ENCODE results near the gene ZNF839. TPM values are rescaled to one million over a fixed set of nuclear protein-coding genes. Genes with fewer than 3 reads are reported as not detected.

The ZNF839 gene
- total RNA-seq, 1 experiment from 2014 or later = 15.0 TPM

DNA sequence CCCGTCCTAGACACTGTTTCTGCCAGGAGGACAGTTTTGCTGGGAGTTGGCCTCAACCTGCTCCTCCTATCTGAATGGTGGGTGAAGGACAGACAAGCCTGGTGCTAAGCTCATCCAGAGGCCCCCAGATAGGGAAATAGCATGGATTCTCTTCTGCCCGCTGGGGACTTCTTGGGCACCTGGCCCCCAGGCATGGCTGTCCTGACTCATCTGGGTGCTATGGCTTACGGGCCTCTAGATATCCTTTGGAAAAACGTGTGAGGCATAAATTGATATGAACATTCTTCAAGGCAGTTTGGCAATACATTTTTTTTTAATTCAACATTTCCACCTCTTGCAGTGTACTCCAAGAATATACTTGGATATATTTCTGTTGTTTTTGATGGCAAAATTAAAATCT is 51.8 kb downstream of the ZNF839 start:
- no peak for DNase-seq (ENCODE audit: extremely low read depth, low read depth)

DNA sequence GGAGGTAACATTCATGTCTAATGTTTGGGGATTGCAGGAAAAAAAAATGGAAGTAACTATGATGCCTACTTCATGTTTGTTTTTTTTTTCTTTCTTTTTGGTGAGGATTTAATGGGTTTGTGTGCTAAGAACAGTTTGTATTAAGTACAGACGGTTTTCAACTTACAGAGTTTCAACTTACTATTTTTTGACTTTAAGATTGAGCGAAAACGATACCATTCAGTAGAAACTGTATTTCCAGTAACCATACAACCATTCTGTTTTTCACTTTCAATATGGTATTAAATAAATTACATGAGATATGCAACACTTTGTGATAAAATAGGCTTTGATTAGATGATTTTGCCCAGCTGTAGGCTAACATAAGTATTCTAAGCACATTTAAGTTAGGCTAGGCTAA is 53.6 kb downstream of the ZNF839 start:
- no peak for DNase-seq (ENCODE audit: extremely low read depth, low read depth)

DNA sequence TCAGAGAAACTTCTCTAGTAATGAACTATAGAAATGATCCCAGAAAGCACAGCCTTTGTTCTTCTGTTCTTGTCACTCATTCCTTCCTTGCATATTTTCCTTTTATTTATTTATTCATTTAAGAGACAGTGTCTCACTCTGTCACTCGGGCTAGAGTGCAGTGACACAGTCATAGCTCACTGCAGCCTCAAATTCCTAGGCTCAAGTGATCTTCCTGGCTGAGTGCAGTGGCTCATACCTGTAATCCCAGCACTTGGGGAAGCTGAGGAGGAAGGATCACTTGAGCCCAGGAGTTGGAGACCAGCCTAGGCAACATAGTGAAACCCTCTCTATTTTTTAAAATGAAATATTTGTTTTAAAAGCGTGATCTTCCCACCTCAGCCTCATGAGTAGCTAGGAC is 54.7 kb downstream of the ZNF839 start:
- DNase-seq (ENCODE audit: extremely low read depth, low read depth) = no peak

DNA sequence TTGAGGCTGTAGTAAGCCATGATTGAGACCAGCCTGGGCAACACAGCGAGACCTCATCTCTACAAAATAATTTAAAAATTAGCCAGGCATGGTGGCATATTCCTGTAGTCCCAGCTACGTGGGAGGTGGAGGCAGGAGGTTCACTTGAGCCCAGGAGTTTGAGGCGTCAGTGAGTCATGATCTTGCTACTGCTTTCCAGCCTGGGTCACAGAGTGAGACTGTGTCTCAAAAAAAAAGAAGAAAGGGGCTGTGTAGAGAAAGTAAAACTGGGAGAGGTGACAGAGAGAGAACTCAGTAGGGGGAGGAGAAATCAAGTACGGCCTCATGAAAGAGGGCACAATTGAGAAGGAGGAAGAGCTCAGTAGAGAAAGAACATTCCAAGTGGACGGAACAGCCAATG is 55.6 kb downstream of the ZNF839 start:
- DNase-seq (ENCODE audit: extremely low read depth, low read depth) = no peak

DNA sequence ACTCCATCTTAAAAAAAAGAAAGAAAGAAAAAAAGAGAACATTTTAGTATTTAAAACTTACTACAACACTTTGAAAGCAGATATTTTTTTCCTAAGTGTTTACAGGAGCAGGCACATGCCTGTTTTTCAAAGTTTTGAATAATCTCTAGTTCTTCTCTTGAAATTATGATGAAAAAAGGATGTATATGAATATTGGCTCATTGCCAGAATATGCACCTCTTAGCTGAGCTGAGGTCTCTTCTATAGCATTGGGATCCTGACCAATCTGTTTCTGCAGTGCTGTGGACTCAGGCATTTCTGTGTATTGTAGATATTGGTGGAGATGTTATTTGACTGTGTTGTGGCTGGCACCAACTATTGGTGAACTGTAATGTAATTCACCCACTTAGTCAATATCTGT is 58.1 kb downstream of the ZNF839 start:
- no peak for DNase-seq (ENCODE audit: extremely low read depth, low read depth)

DNA sequence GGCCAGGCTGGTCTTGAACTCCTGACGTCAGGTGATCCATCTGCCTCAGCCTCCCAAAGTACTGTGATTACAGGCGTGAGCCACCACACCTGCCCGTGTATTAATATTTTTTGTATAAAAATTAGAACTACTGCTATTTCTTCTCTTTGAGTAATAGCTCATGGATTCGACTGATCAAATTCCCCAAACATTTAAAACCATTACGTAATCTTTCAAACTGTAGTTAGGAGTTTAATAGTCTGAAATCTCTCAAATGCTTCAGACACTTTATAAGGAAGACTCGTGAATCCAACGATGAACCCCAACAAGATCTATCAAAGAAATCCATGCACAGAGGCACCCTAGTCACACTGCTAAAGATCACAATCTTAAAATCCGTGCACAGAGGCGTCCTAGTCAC is 59.3 kb downstream of the ZNF839 start:
- DNase-seq (ENCODE audit: extremely low read depth, low read depth) = no peak

DNA sequence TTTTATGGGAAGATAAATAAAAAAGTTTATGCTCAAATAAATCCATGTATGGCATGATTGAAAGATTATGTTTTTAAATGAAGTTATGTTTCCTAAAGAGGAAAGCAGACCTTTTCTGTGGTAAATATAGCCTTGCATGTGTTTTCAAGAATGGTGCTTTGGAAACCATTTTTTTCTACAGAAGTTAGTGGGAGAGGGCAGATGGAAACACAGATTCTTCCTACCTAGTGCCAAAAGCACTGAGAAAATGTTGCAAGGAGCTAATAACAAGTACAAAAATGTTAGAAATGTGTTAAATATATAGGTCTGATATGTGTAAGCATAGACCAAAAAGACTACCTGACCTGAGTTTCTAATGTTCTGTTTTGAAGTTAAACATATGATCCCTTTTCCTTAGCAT is 67.5 kb downstream of the ZNF839 start:
- no peak for DNase-seq (ENCODE audit: extremely low read depth, low read depth)

DNA sequence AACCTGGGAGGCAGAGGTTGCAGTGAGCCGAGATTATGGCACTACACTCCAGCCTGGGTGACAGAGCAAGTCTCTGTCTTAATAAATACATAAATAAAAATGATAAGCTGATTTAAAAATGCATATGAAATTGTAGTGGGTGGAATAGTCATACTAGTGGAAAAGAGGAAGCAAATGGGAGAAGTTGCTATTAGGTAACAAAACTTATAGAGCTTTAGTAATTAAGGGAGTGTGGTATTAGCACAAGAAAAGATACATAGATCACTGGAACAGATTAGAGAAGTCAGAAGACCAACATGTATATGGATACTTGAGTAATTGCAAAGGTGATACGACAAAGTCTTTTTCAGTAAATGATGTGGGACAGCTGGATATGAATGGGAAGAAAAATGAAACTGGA is 69.7 kb downstream of the ZNF839 start:
- DNase-seq (ENCODE audit: extremely low read depth, low read depth) = no peak

DNA sequence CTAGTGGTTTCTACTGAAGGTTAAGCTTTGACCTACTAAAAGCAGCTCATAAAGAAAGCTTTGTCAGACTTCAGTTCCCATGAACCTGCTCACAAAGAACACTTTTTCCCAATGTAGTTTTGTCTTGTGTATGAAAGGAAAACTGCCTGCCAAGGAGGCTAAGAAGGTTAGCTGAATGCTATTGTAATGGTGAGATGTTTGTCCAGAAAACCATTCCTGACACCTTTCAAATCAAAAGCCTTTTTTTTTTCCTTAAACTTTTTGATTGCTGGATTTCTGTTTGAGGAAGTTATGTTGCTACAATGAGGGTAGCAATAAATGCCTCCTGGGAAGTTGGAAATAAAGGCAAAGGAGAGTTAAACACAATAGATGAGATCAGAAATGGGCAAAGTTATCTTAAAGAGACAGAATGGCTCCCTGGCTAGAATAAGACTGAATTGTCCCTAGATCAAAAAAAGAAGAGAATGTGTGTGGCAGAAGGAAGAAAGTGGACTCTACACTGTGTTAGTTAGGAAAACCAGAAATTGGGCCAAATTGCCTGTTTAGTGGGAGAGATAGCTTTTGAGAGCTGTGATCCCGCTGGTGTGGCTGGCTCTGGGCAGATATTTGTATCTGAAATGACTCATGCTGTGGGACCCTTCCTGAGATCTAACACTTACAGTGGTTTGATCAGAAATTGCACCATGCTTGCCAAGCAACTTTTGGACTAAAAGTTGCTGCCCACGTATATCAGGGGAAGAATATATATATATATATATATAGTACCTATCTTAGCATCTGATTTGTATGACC is 70.7 kb downstream of the ZNF839 start:
- no peak for DNase-seq (ENCODE audit: extremely low read depth, low read depth)

Other genes with a start within 250 kb of the ZNF839 start
- 175 and 234 TPM in 2 replicates for gene HSP90AA1, start 232.7 kb upstream of the ZNF839 start, total RNA-seq (2014; rRNA removed; shearing (Covaris generic))
- gene WDR20, start 179.8 kb upstream of the ZNF839 start, total RNA-seq (2014; rRNA removed; shearing (Covaris generic)) = 20.2 and 22.5 TPM in 2 replicates
- gene MOK, start 14.6 kb upstream of the ZNF839 start, total RNA-seq (2014; rRNA removed; shearing (Covaris generic)) = 65.2 and 70.8 TPM in 2 replicates
- gene CINP, start 43.1 kb downstream of the ZNF839 start, total RNA-seq (2014; rRNA removed; shearing (Covaris generic)) = 96.7 and 101 TPM in 2 replicates
- 2.3 and 3.2 TPM in 2 replicates for gene TECPR2, start 43.2 kb downstream of the ZNF839 start, total RNA-seq (2014; rRNA removed; shearing (Covaris generic))
- 13.0 and 16.5 TPM in 2 replicates for gene ANKRD9, start 190.0 kb downstream of the ZNF839 start, total RNA-seq (2014; rRNA removed; shearing (Covaris generic))